Left hindlimb (tissue), 1 donor: ENCODE measurements around the gene HDAC11.

Experiments used
- DNase-seq: peaks from one replicate; pipeline ENCODE4 v3.0.0-alpha.2; 2018

The HDAC11 gene

DNA sequence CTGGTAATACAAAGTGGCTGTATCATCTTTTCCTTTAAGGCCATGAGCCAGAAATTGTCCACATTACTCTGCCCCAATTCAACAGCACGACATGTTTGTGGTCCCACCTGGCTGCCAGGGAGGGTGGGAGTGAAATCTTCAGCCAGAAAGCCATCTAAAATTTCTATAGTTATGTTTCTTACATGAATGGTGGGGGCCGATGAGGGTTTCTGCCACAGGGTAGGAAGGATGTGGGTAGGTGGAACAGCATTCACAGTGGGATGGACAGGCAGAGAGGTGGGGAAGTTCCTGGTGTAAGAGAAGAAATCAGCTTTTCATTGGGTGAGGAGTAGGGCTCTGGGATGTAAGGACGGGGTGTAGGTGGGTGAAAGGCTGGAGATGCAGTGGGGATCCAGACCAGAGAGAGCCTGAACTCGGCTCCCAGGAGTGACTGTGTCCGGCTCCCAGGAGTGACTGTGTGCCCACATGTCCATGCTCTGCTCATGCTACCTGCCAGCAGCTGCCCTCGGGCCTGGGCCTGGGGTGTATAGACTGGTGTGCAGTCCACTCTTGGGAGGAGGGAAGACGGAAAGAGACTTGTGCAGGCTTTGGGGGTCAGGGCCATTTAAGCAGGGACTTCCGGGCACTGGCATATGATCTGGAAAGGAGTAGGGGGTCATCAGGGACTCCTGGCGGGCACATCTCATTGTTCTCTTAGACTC lies 65.0 kb downstream of the HDAC11 start:
- DNase-seq = no peak

DNA sequence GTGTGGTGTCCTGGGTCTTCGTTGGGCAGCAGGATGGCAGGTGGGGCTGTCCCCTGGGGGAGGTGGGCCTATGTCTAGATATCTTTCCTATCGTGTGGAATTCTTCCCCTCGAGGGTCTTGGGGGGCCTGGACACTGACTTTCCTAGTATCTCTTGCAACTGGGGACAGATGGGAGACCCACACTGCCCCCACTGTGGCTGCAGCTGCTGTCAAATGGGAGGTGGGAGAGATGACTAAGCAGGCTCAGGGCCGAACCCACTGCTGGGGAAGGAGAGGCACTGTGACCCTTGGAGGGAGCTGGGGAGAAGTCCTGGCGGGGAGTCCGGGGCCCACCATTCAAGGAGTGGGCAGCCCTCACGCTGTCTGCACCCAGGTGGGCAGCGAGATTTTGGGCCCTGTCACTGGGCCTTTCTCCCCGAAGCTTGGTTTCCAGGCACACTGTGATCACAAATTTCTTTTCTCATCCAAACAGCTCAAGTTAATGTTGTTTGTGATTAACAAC lies 65.9 kb downstream of the HDAC11 start:
- no peak for DNase-seq

DNA sequence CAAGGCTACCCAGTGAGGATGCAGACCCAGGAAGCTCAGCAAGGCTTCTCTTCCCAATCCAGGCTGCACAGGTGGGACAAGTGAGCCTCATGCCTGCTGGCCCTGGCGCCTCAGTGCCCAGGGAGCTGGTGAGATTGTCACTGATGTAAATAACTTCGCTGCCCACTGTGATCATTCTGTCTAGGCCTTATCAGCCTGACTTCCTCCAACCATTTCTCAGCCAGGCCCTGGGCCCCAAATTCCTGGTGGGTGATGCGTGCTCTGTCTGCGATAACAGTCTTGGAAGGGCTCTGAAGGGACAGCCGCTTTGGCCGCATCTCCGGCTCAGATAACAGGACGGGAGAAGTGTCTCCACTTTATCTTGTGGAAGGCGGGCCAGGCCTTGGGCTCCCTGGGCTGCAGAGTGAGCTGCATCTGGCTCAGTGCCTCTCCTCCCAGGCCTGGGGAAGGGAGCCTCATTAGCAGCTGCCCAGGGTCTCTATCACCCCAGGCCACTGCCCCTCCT lies 66.6 kb downstream of the HDAC11 start:
- no peak for DNase-seq

DNA sequence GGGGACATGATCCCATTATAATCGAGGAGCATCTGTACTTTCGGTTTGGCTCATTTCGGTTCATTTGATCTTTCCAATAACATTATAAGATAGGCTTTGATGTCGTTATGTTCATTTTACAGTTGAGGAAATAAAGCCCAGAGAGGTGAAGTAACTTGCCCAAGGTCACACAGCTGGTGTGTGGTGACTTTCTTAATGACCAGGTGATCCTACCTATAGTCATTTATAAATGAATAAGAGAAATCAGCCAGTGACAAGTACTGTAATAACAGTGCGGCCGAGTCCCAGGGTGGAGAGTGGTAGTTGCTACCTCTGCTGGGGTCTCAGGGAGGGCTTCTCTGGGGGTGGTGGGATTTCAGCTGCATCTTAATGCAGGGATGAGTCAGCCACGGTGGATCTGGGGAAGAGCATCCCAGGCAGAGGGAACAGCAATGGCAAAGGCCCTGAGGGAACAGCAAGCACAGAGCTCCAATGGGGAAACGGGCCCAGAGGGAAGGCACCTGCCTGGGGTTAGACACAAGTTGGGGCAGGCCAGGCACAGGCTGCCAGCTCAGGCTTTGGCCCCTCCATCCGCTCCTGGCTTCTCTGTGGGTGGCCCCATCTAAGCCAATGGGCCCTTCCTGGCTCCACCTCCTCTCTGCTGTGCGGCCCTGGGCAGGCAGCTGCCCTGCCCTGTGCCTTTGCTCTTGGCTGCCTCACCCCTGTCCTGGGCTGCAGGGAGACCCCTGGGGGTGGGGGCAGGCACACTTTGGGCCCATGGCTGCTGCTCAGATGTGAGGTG lies 67.7 kb downstream of the HDAC11 start:
- no peak for DNase-seq

DNA sequence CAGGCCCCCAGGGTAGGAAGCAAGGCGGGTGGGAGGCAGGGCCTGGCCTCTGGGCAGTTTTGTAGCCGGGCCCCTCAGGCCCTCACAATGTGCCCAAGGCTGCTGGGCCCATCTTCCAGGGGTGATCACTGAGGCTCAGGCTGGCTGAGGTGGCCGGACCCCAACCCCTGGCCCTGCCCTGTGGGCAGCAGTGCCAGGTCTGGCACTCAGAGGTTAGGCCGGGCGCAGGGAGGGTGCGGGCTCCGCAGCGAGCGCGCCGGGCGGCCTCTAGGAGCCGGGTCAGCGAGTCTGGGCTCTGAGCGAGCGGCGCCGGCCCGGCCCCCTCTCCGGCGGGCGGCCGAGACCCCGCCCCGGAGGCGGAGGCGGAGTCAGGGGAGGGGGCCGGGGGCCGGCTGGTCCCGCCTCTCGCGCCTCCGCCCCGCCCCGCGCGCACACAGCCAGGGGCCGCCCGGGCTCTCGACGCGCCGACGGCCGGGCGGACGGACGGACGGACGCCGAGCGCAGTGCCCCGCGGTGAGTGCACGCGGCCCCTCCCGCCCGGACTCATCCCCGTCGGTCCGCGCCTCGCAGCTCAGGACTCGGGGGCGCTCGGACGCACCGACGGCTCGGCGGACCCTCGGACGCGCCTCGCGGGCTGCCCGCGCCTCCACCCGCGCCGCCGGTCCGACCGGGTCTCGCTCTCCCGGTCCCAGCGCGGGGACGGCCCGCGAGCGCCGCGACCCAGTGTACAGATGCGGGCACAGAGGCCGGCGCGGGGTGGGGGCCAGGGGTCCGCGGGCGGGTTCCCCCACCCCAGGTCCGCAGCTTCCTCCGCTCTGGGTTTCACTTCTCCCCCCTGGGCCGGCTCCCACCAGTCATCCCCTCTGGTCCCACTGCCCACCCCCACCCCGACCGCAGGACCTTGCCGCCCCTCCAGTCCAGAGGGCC lies 68.9 kb downstream of the HDAC11 start, which contains the start of gene FBLN2:
FBLN2 (plus strand) TSS at position 430 of the 927 bp plus-strand sequence. CDS start 21,231 bp downstream, outside the sequence.
- peak; percentile 69 for DNase-seq

DNA sequence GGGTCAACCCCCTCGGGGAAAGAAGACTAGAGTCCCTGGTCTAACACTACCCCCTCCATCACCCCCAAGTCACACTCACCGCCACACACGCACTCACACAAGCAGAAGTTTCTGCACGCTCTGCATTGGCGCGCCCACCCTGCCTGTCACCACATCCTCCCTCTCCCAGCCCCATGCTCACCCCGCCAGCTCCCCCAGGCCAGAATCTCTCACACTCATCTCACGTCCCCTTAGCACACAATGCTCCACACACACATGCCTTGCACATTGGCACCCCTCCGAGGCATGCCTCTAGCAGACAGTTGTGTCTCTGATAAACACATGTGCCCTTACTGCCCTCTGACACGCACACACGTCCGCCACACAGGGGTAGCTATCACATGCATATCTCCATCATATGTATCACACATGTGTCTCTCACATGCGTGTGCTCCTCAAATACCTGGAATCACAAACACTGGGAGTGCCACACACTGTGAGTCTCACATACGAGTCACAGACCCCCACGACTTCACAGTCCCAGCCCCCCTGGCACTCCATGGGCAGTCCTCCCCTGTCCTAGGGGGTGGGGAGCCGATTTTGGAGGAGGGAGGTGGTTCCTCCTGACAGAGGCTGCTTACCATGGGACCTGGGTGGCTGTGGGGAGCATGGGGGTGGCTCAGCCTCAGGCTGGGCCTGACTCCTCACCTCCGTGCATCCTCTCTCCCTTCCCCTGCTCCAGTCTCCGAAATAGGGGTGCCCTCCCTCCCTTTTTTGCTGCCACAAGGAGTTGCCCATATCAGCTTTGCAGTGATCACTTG lies 69.7 kb downstream of the HDAC11 start:
- DNase-seq = no peak

DNA sequence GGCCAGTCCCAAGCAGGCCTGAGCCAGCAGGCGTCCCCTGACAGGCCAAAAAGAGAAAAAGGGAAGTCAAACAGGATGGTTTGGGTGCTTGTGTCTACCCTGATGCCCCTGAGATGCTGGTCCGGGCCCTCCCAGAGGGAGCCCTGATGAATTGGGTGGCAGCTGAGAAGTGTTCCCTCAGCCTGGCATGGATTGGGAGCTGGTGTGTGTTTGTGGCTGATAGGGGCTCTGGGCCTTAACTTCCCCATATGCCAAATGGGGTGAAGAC lies 70.3 kb downstream of the HDAC11 start:
- no peak for DNase-seq

DNA sequence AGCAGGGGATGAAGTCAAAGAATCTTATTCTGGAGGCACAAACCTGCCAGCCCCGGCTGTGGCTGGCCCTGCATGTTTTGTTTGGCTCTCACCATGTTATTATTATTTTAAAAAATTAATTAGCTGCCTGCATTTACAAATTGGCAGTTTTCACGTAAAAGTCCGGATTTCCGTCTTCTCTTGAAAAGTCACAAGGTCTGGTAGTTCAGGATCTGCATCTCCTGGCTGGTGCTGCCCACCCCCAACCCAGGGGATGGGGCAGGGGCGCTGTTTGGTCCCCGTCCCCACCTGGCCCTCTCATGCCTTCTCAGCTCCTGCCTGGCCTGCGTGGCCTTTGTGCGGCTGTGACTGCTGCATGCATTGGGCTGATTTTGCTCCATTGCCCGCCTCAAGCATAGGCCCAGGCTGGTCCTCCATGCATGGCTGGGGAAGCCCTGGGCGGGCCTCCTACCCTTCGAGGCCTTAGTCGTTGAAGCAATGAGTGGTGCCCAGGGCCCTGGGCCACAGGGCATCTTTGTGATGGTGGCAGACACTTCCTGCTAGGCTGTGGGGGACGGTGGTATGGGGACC lies 70.8 kb downstream of the HDAC11 start:
- no peak for DNase-seq

DNA sequence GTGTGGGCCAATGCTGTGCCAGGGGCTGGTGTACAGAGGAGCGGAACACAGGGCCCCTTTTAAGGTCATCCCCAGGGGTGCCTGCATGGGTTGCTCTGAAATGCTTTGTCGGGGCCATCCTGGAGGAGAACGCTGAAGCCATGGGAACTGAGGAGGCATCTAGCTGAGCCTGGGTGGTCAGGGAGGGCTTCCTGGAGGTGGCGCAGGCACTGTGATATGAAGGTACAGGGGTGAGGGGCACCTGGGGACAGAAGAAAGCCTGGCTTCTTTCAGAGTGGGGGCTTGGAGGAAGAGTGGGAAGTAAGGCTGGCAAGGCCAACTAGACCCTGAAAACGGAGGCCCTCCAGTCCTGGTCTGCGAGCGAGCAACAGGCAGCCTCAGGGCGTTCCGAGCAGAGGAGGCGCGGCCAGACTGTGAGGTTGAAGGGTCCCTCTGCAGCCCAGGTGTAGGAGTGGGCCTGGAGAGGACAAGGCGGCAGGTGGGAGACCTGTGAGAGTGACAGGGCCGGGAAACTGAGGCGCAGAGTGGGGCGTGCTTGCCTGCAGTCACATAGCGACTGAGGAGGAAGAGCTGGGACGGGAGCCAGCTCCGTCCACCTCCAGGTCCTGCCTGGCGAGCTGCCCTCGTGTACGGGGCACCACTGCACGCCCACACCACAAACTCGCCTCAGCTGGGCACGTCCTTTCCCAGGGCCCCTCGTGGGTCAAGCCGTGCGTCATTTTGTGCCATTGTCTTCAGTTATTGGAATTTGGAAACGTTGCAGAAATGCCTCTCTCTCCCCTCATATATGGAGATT lies 72.9 kb downstream of the HDAC11 start:
- no peak for DNase-seq

DNA sequence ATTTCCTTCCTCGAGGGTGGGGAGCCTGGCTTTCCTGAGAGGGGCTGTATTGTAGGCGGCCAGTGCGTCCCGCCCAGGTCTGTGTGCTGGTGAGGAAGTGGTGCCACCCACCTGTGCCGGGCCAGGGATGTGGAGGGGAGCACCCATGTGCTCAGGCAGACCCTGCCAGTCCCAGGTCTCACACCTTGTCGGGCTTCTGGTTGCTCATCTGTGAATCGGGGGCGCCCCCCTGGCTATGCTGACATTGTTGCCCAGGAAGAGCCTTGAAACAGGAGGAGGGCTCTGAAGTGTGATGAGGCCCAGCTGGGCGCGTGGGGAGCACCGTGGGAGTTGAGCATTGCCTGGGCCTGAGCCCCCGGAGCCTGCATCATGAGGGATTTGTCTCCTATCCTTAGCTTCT lies 73.6 kb downstream of the HDAC11 start:
- no peak for DNase-seq

DNA sequence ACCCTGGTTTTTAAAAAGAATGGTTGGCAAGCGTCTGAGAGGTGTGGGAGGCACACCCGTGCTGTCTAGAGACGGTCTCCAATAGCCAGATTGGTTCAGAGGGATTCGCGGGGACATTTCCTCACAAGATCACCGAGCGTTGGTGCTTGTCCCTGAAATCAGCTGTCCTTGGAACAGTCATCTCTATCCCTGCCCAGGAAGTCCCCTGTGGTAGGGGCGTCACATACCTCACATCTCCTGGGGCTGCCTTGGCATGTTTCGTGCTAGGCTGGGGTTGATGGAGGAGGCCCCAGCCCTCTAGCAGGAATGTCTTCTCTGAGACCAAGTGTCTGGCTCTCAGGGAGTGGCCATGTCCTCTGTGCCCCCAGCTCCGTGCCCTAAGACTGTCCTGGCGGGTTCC lies 75.6 kb downstream of the HDAC11 start:
- no peak for DNase-seq
